Germinal center (tissue), 1 donor: Measurements from ENCODE around the gene RALGDS.

Experiments used
- DNase-seq: peaks from one replicate; pipeline ENCODE4 v3.0.0; 2012; ENCODE audit warnings: mixed read lengths, low spot score

RALGDS gene

GRCh38 chr9:133119103-133119845, 1.8 kb downstream of the RALGDS start:
- DNase-seq, result no peak

- DNase-seq, result no peak
Measured at GRCh38 chr9:133118568-133118967, 2.5 kb downstream of the RALGDS start.

GRCh38 chr9:133118179-133118520, 2.9 kb downstream of the RALGDS start:
- DNase-seq, result no peak

GRCh38 chr9:133117271-133118178, 3.5 kb downstream of the RALGDS start:
- no peak for DNase-seq

GRCh38 chr9:133116346-133117231, 4.5 kb downstream of the RALGDS start:
- DNase-seq, result no peak

GRCh38 chr9:133115604-133116345, 5.3 kb downstream of the RALGDS start:
- peak; percentile 70 for DNase-seq

- DNase-seq, result no peak
Measured at GRCh38 chr9:133114886-133115603, 6.0 kb downstream of the RALGDS start.

- peak; percentile 77 for DNase-seq
Measured at GRCh38 chr9:133113949-133114885, 6.8 kb downstream of the RALGDS start.

GRCh38 chr9:133113163-133113948, 7.7 kb downstream of the RALGDS start:
- no peak for DNase-seq

- peak; percentile 70 for DNase-seq
Measured at GRCh38 chr9:133112663-133113026, 8.4 kb downstream of the RALGDS start.

- no peak for DNase-seq
Measured at GRCh38 chr9:133111808-133112662, 9.0 kb downstream of the RALGDS start.

- no peak for DNase-seq
Measured at GRCh38 chr9:133109931-133110650, 10.9 kb downstream of the RALGDS start.

- no peak for DNase-seq
Measured at GRCh38 chr9:133108794-133109641, 12.0 kb downstream of the RALGDS start.

GRCh38 chr9:133107961-133108793, 12.9 kb downstream of the RALGDS start:
- DNase-seq, result no peak

GRCh38 chr9:133107245-133107722, 13.8 kb downstream of the RALGDS start:
- no peak for DNase-seq
